Panc1 (cell line): ENCODE data around the gene SUCLG2.

Experiments used
- CTCF ChIP-seq: fragments of 450-650 bp; IDR thresholded peaks from 2 replicates; pipeline ENCODE4 v1.5.1; 2017; ENCODE audit warnings: mild to moderate bottlenecking
- POLR2AphosphoS5 ChIP-seq: IDR thresholded peaks from 2 replicates; pipeline ENCODE4 v1.6.1; 2012; ENCODE audit warnings: mild to moderate bottlenecking, low read depth, low read length, moderate library complexity
- SIN3A ChIP-seq: IDR thresholded peaks from 2 replicates; pipeline ENCODE4 v1.6.1; 2012; ENCODE audit warnings: low read depth, mild to moderate bottlenecking, low read length, moderate library complexity, borderline replicate concordance; ENCODE audit not compliant: insufficient read depth
- TCF7L2 ChIP-seq: IDR thresholded peaks from 2 replicates; pipeline ENCODE4 v1.6.1; 2011; ENCODE audit warnings: mild to moderate bottlenecking, low read depth, low read length, inconsistent platforms
- TF ChIP-seq, protein P1 (sequence below), 2 experiments: IDR thresholded peaks; 2 replicates each; pipeline ENCODE4 v1.6.1; 2011 to 2012; ENCODE audit warnings: low read depth in 2 of 2, control low read depth in 1 of 2, low read length in 1 of 2, mild to moderate bottlenecking in 1 of 2, moderate library complexity in 1 of 2; ENCODE audit not compliant: insufficient read depth in 1 of 2

GRCh38 chr3:67635806-67636205 lies 18.6 kb downstream of the SUCLG2 start:
- TF ChIP-seq CTCF: no peak
- TF ChIP-seq POLR2AphosphoS5: no peak
- TF ChIP-seq, protein P1, sequence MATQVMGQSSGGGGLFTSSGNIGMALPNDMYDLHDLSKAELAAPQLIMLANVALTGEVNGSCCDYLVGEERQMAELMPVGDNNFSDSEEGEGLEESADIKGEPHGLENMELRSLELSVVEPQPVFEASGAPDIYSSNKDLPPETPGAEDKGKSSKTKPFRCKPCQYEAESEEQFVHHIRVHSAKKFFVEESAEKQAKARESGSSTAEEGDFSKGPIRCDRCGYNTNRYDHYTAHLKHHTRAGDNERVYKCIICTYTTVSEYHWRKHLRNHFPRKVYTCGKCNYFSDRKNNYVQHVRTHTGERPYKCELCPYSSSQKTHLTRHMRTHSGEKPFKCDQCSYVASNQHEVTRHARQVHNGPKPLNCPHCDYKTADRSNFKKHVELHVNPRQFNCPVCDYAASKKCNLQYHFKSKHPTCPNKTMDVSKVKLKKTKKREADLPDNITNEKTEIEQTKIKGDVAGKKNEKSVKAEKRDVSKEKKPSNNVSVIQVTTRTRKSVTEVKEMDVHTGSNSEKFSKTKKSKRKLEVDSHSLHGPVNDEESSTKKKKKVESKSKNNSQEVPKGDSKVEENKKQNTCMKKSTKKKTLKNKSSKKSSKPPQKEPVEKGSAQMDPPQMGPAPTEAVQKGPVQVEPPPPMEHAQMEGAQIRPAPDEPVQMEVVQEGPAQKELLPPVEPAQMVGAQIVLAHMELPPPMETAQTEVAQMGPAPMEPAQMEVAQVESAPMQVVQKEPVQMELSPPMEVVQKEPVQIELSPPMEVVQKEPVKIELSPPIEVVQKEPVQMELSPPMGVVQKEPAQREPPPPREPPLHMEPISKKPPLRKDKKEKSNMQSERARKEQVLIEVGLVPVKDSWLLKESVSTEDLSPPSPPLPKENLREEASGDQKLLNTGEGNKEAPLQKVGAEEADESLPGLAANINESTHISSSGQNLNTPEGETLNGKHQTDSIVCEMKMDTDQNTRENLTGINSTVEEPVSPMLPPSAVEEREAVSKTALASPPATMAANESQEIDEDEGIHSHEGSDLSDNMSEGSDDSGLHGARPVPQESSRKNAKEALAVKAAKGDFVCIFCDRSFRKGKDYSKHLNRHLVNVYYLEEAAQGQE (IDR thresholded peaks at IDR 0.05; ENCODE audit: insufficient read depth in 1 of 2, low read depth in 2 of 2, low read length in 1 of 2): no peak
- TF ChIP-seq TCF7L2: no peak
- TF ChIP-seq SIN3A: no peak
